ENCODE data around the gene LRP1.

Gene LRP1

DNA sequence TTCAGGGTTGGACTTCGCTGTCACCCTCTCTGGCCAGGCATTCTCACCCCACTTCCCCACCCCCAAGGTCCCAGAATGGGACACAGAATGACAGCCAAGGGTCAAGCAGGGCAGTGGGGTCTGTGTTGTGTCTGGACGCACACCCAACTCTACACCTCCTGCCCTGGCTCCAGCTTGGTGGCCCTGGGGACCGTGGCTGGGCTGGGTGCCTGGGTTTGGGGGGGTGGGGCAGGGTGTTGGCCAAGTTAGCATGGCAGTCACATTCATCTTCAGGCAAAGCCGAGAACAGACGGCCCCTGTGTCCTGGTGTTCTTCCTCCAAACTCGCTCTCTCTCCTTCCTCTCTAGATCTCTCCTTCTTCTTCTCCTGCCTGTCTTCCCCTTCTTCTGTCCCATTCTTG, 5.6 kb downstream of the LRP1 start:
- no peak for TF ChIP-seq ZFX (IDR thresholded peaks at IDR 0.05; ENCODE audit: borderline replicate concordance)
- TF ChIP-seq, protein P1, sequence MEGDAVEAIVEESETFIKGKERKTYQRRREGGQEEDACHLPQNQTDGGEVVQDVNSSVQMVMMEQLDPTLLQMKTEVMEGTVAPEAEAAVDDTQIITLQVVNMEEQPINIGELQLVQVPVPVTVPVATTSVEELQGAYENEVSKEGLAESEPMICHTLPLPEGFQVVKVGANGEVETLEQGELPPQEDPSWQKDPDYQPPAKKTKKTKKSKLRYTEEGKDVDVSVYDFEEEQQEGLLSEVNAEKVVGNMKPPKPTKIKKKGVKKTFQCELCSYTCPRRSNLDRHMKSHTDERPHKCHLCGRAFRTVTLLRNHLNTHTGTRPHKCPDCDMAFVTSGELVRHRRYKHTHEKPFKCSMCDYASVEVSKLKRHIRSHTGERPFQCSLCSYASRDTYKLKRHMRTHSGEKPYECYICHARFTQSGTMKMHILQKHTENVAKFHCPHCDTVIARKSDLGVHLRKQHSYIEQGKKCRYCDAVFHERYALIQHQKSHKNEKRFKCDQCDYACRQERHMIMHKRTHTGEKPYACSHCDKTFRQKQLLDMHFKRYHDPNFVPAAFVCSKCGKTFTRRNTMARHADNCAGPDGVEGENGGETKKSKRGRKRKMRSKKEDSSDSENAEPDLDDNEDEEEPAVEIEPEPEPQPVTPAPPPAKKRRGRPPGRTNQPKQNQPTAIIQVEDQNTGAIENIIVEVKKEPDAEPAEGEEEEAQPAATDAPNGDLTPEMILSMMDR (IDR thresholded peaks at IDR 0.05) = no peak
- no peak overlapping the region for H3K27ac ChIP-seq

- no peak overlapping the region for H3K27ac ChIP-seq
Observed at GRCh38 chr12:57134949-57135348, 6.7 kb downstream of the LRP1 start.

GRCh38 chr12:57135527-57136326, 7.4 kb downstream of the LRP1 start:
- no peak for TF ChIP-seq ZFX (IDR thresholded peaks at IDR 0.05; ENCODE audit: borderline replicate concordance)
- TF ChIP-seq, protein P1 (IDR thresholded peaks at IDR 0.05) = no peak
- H3K27ac ChIP-seq = no peak overlapping the region

More at GRCh38 chr12:57134949-57135348, 6.7 kb downstream of the LRP1 start:
- TF ChIP-seq ZFX (IDR thresholded peaks at IDR 0.05; ENCODE audit: borderline replicate concordance) = no peak
- TF ChIP-seq, protein P1 (IDR thresholded peaks at IDR 0.05) = no peak

GRCh38 chr12:57138526-57139272, 10.4 kb downstream of the LRP1 start:
- TF ChIP-seq, protein P1 (IDR thresholded peaks at IDR 0.05) = no peak
- no peak for TF ChIP-seq ZFX (IDR thresholded peaks at IDR 0.05; ENCODE audit: borderline replicate concordance)
- H3K27ac ChIP-seq = no peak overlapping the region

- no peak overlapping the region for H3K27ac ChIP-seq
- TF ChIP-seq, protein P1 (IDR thresholded peaks at IDR 0.05) = no peak
- TF ChIP-seq ZFX (IDR thresholded peaks at IDR 0.05; ENCODE audit: borderline replicate concordance) = no peak
Observed at GRCh38 chr12:57139796-57140649, 11.7 kb downstream of the LRP1 start.

GRCh38 chr12:57141249-57141648, 13.0 kb downstream of the LRP1 start:
- TF ChIP-seq, protein P1 (IDR thresholded peaks at IDR 0.05) = no peak
- TF ChIP-seq ZFX (IDR thresholded peaks at IDR 0.05; ENCODE audit: borderline replicate concordance) = no peak
- no peak overlapping the region for H3K27ac ChIP-seq

Data from 22Rv1 (cell line).